Epithelial cell of umbilical artery (primary cell): ENCODE results near the gene FOXC2. TPM values are rescaled to one million over a fixed set of nuclear protein-coding genes. Genes with fewer than 3 reads are reported as not detected.

Experiments used
- total RNA-seq: library from RNA; depleted of rRNA; stranded (reverse); fragments of >200 nt; gene quantifications from 2 replicates; pipeline ENCODE4 v1.2.3, GENCODE V29; 2014

FOXC2 gene
- total RNA-seq = 2.4 and 2.6 TPM in 2 replicates

GRCh38 chr16:86566601-86566965, at the start of gene FOXC2:
Gene FOXC2, plus strand, starts transcription at chr16:86566829. Its CDS starts 507 bp downstream, at chr16:86567336.

DNA sequence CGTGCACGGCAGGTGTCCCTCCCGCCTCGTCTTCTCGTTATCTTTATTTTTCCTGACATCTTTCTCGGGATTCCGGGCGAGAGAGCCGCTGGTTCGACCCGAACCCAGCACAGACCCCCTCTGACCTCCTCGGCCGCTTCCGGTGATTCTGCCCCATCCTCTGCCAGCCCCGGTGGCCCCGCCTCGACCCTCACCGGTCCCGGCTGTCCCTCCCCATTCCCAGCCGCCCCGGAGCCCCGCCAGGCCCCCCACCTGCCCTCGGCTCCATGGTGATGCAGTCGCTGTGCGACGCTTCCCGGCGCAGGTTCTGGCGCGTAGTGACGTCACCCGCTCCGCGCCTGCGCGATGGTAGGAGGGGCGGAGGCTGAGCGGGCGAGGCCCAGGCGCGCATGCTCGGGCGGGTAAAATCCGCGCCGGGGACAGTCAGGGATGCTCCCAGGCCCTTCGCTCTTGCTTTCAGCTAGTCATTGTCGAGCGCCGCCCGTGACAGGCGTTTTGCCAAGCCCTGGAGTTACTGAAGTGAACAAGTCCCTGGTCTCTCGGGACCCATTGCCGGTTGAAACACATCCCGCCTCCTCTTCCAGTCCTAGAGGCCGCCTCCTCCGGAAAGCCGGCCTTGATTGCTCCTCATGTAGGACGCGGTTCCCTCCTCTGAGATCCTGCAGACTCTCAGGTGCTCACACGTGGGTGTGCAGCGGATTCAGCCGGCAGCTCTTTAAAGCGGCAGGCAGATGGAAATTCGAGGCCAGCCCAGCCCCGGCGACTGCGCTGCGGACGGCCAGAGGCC, 11.5 kb upstream of the FOXC2 start, which contains the start of gene MTHFSD:
Gene MTHFSD (minus strand): TSS at position 319 of the 787 bp plus-strand sequence. CDS start 51 bp downstream, at position 268.

DNA sequence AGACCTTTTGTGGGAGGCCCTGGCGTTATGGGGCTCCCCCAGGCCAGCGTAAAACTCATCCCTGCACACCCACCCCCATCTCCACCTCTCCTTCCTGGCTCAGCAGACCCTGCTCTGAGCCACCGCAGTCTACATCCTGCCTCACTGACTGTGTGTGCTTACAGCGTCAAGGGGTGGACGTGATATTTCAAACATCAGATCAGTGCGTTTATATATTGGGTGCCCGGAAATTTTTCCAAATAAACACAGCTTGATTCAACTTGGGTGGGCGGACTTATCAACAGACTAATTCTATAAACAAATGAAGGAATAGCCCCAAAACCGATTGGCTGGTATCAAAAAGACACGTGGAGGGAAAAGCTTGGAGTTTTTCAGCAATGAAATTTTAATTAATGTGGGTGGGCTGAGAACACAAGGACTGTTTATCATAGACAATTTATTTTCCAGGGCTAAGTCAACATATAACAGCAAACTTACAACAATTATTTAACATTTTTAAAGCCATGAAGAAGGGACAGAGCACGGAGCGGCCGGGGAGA, 11.5 kb downstream of the FOXC2 start, which contains the start of gene FOXL1:
Gene FOXL1 (plus strand): TSS at position 489 of the 539 bp plus-strand sequence. CDS start 175 bp downstream, outside the sequence.

Other genes with a start within 250 kb of the FOXC2 start
- 0.65 and 1.2 TPM in 2 replicates for gene FOXF1, start 56.3 kb upstream of the FOXC2 start, total RNA-seq
- gene MTHFSD, start 11.6 kb upstream of the FOXC2 start, total RNA-seq = 7.8 and 16.9 TPM in 2 replicates
- gene FOXL1, start 11.7 kb downstream of the FOXC2 start, total RNA-seq = 4.5 and 4.9 TPM in 2 replicates